Muscle layer of colon (tissue), 2 donors: ENCODE results near the gene RYR3.

Experiments
- H3K27ac ChIP-seq: one replicate; pipeline ENCODE4 v1.7.0; 2013; ENCODE audit warnings: low read depth, mild to moderate bottlenecking, low read length, moderate library complexity
- H3K27me3 ChIP-seq, 2 donors: one replicate each; pipeline ENCODE4 v1.7.0; 2013; ENCODE audit warnings: low read length in 2 of 2, mild to moderate bottlenecking in 2 of 2; ENCODE audit not compliant: insufficient read depth in 2 of 2, control insufficient read depth in 1 of 2
- H3K36me3 ChIP-seq: one replicate; pipeline ENCODE4 v1.7.0; 2013; ENCODE audit warnings: mild to moderate bottlenecking, low read length; ENCODE audit not compliant: insufficient read depth
- H3K4me1 ChIP-seq: one replicate; pipeline ENCODE4 v1.7.0; 2013; ENCODE audit warnings: mild to moderate bottlenecking, low read length; ENCODE audit not compliant: insufficient read depth
- H3K4me3 ChIP-seq, 2 donors: one replicate each; pipeline ENCODE4 v1.7.0; 2013; ENCODE audit warnings: low read length in 2 of 2, low read depth in 1 of 2, mild to moderate bottlenecking in 1 of 2, moderate library complexity in 1 of 2
- H3K9ac ChIP-seq: one replicate; pipeline ENCODE4 v1.7.0; 2013; ENCODE audit warnings: low read length
- H3K9me3 ChIP-seq: one replicate; pipeline ENCODE4 v1.7.0; 2013; ENCODE audit warnings: mild to moderate bottlenecking, low read length
- donor health status: abdominal sarcoma.
- donor health status: Adenocarcinoma of cecum.

Gene RYR3

GRCh38 chr15:33913459-33913858 is 602.7 kb downstream of the RYR3 start:
- no peaks in the 10 kb centered on the region for H3K9me3 ChIP-seq
- no peak overlapping the region for H3K27ac ChIP-seq
- H3K27me3 ChIP-seq = no peaks in the 10 kb centered on the region
- H3K4me3 ChIP-seq = no peak overlapping the region
- H3K9ac ChIP-seq = no peak overlapping the region
- H3K36me3 ChIP-seq = no peaks in the 10 kb centered on the region
- no peaks in the 10 kb centered on the region for H3K4me1 ChIP-seq
